Stimulated activated naive CD8-positive, alpha-beta T cell treated with anti-CD3 and anti-CD28 coated beads, Interleukin-15, amount 100 ng/mL, for 72 hours (primary cell): ENCODE measurements around the gene CRYBB2.
A peak's percentile ranks its signal among the peaks of the same experiment; 100 is the strongest.
"Not testable (repeated sequence)": the region's sequence is repeated elsewhere in the genome, so short reads cannot be mapped to it uniquely, and the experiment has no call there.

Source experiments
- ATAC-seq: fragments of 150-1000 bp; cut with Tn5 transposase; 2 replicates; pipeline ENCODE4 v1.10.0; 2021; ENCODE audit warnings: mild to moderate bottlenecking, moderate library complexity
- DNase-seq, 2 donors: peaks; one replicate each; pipeline ENCODE4 v3.0.0; 2021 to 2022
- H3K27ac Mint-ChIP-seq, 2 donors: one replicate each; pipeline ENCODE4 v1.8.0; 2022; ENCODE audit warnings: mild to moderate bottlenecking in 2 of 2, mixed read lengths in 2 of 2, moderate library complexity in 2 of 2
- H3K27me3 Mint-ChIP-seq: one replicate; pipeline ENCODE4 v1.8.0; 2022; ENCODE audit warnings: mixed read lengths
- H3K4me1 Mint-ChIP-seq: one replicate; pipeline ENCODE4 v1.8.0; 2022; ENCODE audit warnings: mild to moderate bottlenecking, mixed read lengths
- H3K4me3 Mint-ChIP-seq, 2 donors: one replicate each; pipeline ENCODE4 v1.8.0; 2022; ENCODE audit warnings: mild to moderate bottlenecking in 2 of 2, mixed read lengths in 2 of 2, moderate library complexity in 1 of 2
- H3K9me3 Mint-ChIP-seq, 2 donors: one replicate each; pipeline ENCODE4 v1.8.0; 2022; ENCODE audit warnings: mixed read lengths in 2 of 2

The CRYBB2 gene

DNA sequence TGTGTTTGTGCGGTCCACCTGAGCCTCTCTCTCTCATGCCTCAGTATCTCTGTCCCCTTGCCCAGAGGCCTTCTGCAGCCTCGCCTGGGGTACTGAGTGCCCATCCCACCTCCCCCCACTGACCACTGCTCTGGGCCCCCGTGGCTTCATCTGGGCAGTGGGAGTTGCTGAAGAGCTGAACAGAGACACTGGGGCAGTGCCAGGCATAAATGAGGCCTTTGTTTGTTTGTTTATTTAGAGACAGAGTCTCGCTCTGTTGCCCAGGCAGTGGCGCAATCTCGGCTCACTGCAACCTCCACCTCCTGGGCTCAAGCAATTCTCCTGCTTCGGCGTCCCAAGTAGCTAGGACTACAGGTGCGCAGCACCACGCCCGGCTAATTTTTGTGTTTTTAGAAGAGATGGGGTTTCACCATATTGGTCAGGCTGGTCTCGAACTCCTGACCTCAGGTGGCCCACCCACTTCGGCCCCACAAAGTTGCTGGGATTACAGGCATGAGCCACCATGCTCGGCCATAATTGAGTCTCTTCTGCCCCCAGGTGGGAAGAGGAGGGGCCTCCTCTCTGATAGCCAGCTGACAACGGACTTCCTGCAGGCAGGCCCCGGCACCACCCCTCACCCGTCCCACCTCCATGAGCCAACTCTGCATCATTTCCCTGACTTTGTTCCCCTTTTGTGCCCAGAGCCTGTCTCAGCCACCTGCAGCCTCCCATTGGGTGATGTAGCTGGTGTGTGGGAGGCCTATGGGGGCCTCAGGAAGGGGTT lies 10.5 kb upstream of the CRYBB2 start:
- Mint-ChIP-seq H3K9me3 (peaks cover 0 to 7% of the 10 kb centered on the region in 2 donors), H3K4me3 (no peak overlapping the region)

GRCh38 chr22:25210793-25211192 lies 8.6 kb upstream of the CRYBB2 start:
- no peak overlapping the region for H3K4me3 Mint-ChIP-seq
- ATAC-seq (no peak), DNase-seq (no peak)
- H3K9me3 Mint-ChIP-seq, result peaks cover 0 to 8% of the 10 kb centered on the region in 2 donors
- H3K27me3 Mint-ChIP-seq, result no peaks in the 10 kb centered on the region
- no peak overlapping the region for H3K27ac Mint-ChIP-seq
- no peaks in the 10 kb centered on the region for H3K4me1 Mint-ChIP-seq

More for the DNA sequence above, 10.5 kb upstream of the CRYBB2 start:
- ATAC-seq (no peak), DNase-seq (no peak)
- Mint-ChIP-seq H3K27ac (no peak overlapping the region), H3K27me3 (no peaks in the 10 kb centered on the region), H3K4me1 (no peaks in the 10 kb centered on the region)

- no peak for ATAC-seq
- Mint-ChIP-seq H3K27me3 (peaks cover 12% of the 10 kb centered on the region), H3K4me3 (no peak overlapping the region), H3K9me3 (peaks cover 0 to 8% of the 10 kb centered on the region in 2 donors), H3K4me1 (no peaks in the 10 kb centered on the region), H3K27ac (no peak overlapping the region)
- DNase-seq, result no peak
Observed at GRCh38 chr22:25212337-25212736, 7.1 kb upstream of the CRYBB2 start.

- H3K9me3 Mint-ChIP-seq, result peaks cover 0 to 8% of the 10 kb centered on the region in 2 donors
- ATAC-seq, result no peak
- no peak overlapping the region for H3K4me3 Mint-ChIP-seq
- H3K27ac Mint-ChIP-seq, result no peak overlapping the region
- H3K27me3 Mint-ChIP-seq, result peaks cover 19% of the 10 kb centered on the region
- H3K4me1 Mint-ChIP-seq, result no peaks in the 10 kb centered on the region
- no peak for DNase-seq
Observed at GRCh38 chr22:25213221-25213620, 6.2 kb upstream of the CRYBB2 start.

DNA sequence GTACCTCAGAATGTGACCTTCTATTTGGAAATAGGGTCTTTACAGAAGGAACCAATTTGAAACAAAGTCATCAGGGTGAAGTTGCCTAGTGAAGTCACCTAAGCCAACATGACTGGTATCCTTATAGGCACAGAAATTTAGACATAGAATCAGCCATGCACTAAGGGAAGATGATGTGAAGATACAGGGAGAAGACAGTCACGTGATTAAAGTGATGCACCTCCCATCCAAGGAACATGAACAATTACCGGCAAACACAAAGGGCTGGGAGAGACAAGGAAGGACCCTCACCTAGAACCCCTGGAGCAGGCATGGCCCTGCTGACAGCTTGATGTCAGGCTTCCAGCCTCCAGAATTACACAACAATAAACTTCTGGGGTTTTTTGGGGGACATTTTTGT lies 3.2 kb upstream of the CRYBB2 start:
- Mint-ChIP-seq H3K9me3 (peaks cover 0 to 8% of the 10 kb centered on the region in 2 donors), H3K27me3 (peaks cover 29% of the 10 kb centered on the region), H3K27ac (no peak overlapping the region), H3K4me1 (no peaks in the 10 kb centered on the region), H3K4me3 (no peak overlapping the region)
- DNase-seq (no peak), ATAC-seq (no peak)

- DNase-seq, result no peak
- H3K27ac Mint-ChIP-seq, result no peak overlapping the region
- no peaks in the 10 kb centered on the region for H3K9me3 Mint-ChIP-seq
- no peak for ATAC-seq
- H3K4me3 Mint-ChIP-seq, result no peak overlapping the region
- H3K4me1 Mint-ChIP-seq, result no peaks in the 10 kb centered on the region
- H3K27me3 Mint-ChIP-seq, result peaks cover 42% of the 10 kb centered on the region
Observed at GRCh38 chr22:25219948-25220442, 556 bp downstream of the CRYBB2 start.

GRCh38 chr22:25221790-25222189 lies 2.4 kb downstream of the CRYBB2 start:
- Mint-ChIP-seq H3K27ac (peak overlapping the region in 1 of 2 donors; percentile 84), H3K27me3 (peaks cover 34% of the 10 kb centered on the region), H3K4me1 (no peaks in the 10 kb centered on the region), H3K4me3 (no peak overlapping the region), H3K9me3 (no peaks in the 10 kb centered on the region)
- DNase-seq (no peak), ATAC-seq (no peak)

GRCh38 chr22:25223269-25223850 lies 3.9 kb downstream of the CRYBB2 start:
- H3K9me3 Mint-ChIP-seq, result no peaks in the 10 kb centered on the region

DNA sequence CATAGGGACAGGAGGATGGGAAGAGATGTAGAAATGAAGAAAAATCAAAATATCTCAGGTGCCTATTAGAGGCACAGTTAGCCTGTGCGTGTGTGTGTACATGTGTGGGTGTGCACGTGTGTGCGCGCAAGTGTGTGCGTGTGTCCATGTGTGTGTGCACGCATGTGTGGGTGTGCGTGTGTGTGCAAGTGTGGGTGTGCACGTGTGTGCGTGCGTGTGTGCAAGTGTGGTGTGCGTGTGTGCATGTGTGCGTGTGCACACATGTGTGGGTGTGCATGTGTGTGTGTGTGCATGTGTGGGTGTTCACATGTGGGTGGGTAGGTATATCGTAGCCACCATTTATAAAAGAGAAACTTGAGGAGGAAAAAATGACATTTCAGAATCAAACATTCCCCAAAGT lies 9.4 kb downstream of the CRYBB2 start:
- H3K9me3 Mint-ChIP-seq, result no peaks in the 10 kb centered on the region
- no peak for DNase-seq
- no peak for ATAC-seq
- no peak overlapping the region for H3K4me3 Mint-ChIP-seq
- peaks cover 37% of the 10 kb centered on the region for H3K27me3 Mint-ChIP-seq
- peak overlapping the region; percentile 19 to 74 for H3K27ac Mint-ChIP-seq
- H3K4me1 Mint-ChIP-seq, result no peaks in the 10 kb centered on the region

More at GRCh38 chr22:25223269-25223850, 3.9 kb downstream of the CRYBB2 start:
- no peak overlapping the region for H3K4me3 Mint-ChIP-seq
- no peak overlapping the region for H3K27ac Mint-ChIP-seq
- DNase-seq (no peak), ATAC-seq (no peak)
- H3K27me3 Mint-ChIP-seq, result peaks cover 22% of the 10 kb centered on the region
- no peaks in the 10 kb centered on the region for H3K4me1 Mint-ChIP-seq

DNA sequence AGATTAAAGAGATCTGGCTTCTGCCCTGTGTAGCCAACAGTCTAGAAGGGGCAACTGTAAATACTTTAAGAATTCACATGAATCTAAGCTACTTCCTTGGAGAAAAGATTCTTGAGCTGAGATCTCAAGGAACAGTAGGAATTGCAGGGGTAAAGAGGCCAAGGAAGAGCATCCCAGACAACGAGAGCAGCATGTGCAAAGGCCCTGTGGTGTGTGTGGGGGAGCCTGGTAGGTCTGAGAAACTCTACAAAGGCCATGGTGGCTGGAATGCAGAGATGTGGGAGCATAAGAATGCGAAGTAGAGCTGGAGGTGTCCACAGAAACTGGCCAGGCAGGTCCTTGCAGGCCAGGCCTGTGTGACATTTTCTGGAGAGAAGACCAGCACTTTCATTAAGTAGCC lies 11.3 kb downstream of the CRYBB2 start:
- H3K27ac Mint-ChIP-seq, H3K4me1 Mint-ChIP-seq, H3K4me3 Mint-ChIP-seq, DNase-seq, H3K9me3 Mint-ChIP-seq, ATAC-seq: not testable (repeated sequence)
- peaks cover 56% of the 10 kb centered on the region for H3K27me3 Mint-ChIP-seq

- ATAC-seq (no peak), DNase-seq (no peak)
- H3K4me3 Mint-ChIP-seq, result no peak overlapping the region
- no peak overlapping the region for H3K27ac Mint-ChIP-seq
- no peaks in the 10 kb centered on the region for H3K9me3 Mint-ChIP-seq
- H3K4me1 Mint-ChIP-seq, result peaks cover 8% of the 10 kb centered on the region
- H3K27me3 Mint-ChIP-seq, result peaks cover 69% of the 10 kb centered on the region
Observed at GRCh38 chr22:25232301-25232700, 12.9 kb downstream of the CRYBB2 start.

DNA sequence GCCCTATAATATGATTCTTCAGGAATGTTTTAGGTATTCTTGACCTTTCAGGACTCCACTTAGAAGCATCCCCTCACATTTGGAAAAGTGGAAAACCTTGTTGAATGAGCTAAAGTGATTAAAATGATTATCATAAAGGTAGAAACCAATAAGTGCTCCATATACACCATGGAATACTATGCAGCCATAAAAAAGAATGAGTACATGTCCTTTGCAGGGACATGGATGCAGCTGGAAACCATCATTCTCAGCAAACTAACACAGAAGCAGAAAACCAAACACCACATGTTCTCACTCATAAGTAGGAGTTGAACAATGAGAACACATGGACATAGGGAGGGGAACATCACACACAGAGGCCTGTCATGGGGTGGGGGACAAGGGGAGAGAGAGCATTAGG lies 14.3 kb downstream of the CRYBB2 start:
- H3K4me1 Mint-ChIP-seq, ATAC-seq, H3K9me3 Mint-ChIP-seq, H3K27ac Mint-ChIP-seq, H3K4me3 Mint-ChIP-seq, DNase-seq: not testable (repeated sequence)
- H3K27me3 Mint-ChIP-seq, result peaks cover 72% of the 10 kb centered on the region

GRCh38 chr22:25235547-25236290 lies 16.3 kb downstream of the CRYBB2 start:
- ATAC-seq (peak; percentile 96), DNase-seq (peak; percentile 79 to 84)
- H3K4me1 Mint-ChIP-seq, result peaks cover 8% of the 10 kb centered on the region
- no peaks in the 10 kb centered on the region for H3K9me3 Mint-ChIP-seq
- peak overlapping the region; percentile 53 to 63 for H3K4me3 Mint-ChIP-seq
- no peak overlapping the region for H3K27ac Mint-ChIP-seq
- H3K27me3 Mint-ChIP-seq, result peaks cover 74% of the 10 kb centered on the region

GRCh38 chr22:25236417-25236816 lies 17.0 kb downstream of the CRYBB2 start:
- no peak overlapping the region for H3K4me3 Mint-ChIP-seq
- H3K4me1 Mint-ChIP-seq, result peaks cover 8% of the 10 kb centered on the region
- no peak for ATAC-seq
- no peaks in the 10 kb centered on the region for H3K9me3 Mint-ChIP-seq
- H3K27ac Mint-ChIP-seq, result no peak overlapping the region
- peaks cover 75% of the 10 kb centered on the region for H3K27me3 Mint-ChIP-seq
- DNase-seq, result no peak

- Mint-ChIP-seq H3K27ac (no peak overlapping the region), H3K27me3 (peaks cover 66% of the 10 kb centered on the region), H3K9me3 (no peaks in the 10 kb centered on the region), H3K4me1 (peaks cover 8% of the 10 kb centered on the region), H3K4me3 (no peak overlapping the region)
- ATAC-seq (no peak), DNase-seq (no peak)
Observed at GRCh38 chr22:25237503-25237902, 18.1 kb downstream of the CRYBB2 start.

GRCh38 chr22:25238058-25238457 lies 18.6 kb downstream of the CRYBB2 start:
- H3K27me3 Mint-ChIP-seq, result peaks cover 60% of the 10 kb centered on the region
- not testable (repeated sequence) for ATAC-seq, H3K27ac Mint-ChIP-seq, H3K9me3 Mint-ChIP-seq, DNase-seq, H3K4me3 Mint-ChIP-seq, H3K4me1 Mint-ChIP-seq
